GM12801 (cell line): ENCODE results near the gene JARID2.

Experiments
- CTCF ChIP-seq: IDR thresholded peaks from one replicate; pipeline ENCODE4 v1.5.1; 2011; ENCODE audit warnings: control low read depth; ENCODE audit not compliant: insufficient read length; ENCODE audit errors: extremely low read depth

The JARID2 gene

GRCh38 chr6:15290067-15290680 is 44.3 kb downstream of the JARID2 start:
- no peak for TF ChIP-seq CTCF

DNA sequence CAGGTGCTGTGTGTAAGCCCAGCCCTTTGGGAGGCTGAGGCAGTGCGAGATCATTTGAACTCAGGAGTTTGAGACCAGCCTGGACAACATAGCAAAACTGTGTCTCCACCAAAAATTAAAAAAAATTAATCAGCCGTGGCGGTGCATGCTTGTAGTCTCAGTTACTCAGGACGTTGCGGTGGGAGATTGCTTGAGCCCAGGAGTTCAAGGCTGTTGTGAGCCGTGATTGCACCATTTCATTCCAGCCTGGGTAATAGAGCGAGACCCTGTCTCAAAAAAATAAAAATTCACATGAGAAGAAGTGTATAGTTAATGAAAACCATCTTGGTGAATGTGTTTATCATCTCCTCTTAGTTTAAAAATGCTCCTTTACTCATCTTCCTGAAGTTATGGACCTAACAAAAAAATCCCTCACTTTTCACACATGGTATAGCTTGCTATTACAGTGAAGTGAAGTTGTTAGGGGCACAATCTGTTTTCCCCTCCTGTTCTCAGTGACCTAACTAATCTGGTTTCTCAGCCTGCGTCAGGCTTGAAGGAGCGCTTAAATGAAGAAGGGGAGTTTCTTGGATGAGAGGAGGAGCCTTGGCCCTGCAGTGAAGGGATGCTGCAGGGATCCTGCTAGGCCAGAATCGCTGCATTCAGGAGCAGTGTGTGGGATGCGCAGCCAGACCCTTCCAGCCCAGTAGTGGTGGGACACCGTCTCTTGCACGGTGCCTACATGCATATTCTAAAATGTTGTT is 45.3 kb downstream of the JARID2 start:
- no peak for TF ChIP-seq CTCF

DNA sequence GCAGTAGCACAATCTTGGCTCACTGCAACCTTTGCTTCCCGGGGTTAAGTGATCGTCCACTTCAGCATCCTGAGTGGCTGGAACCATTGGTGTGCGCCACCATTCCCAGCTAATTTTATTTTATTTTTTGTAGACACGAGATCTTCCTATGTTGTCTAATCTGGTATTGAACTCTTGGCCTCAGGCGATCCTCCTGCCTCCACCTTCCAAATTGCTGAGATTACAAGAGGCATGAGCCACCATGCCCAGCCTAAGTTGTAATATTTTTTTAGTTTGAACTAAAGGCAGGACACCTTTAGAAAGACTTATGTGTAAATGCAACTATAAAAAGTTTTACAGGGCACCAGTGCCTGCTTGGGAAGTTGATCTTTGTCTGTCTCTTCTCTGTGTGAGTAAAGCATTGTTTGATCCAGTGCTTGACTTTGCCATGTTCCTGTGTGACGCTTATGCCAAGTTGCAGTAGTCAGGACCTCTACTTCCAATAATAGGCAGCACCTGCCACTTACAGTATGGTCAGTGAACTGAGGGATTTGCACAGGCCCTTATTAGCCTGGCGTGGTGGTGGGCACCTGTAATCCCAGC is 46.9 kb downstream of the JARID2 start:
- no peak for TF ChIP-seq CTCF

- no peak for TF ChIP-seq CTCF
Observed at GRCh38 chr6:15293674-15294073, 47.8 kb downstream of the JARID2 start.

GRCh38 chr6:15294504-15294903 is 48.6 kb downstream of the JARID2 start:
- no peak for TF ChIP-seq CTCF

- no peak for TF ChIP-seq CTCF
Observed at GRCh38 chr6:15296249-15296648, 50.4 kb downstream of the JARID2 start.

- TF ChIP-seq CTCF, result no peak
Observed at GRCh38 chr6:15296735-15297134, 50.9 kb downstream of the JARID2 start.
